ENCODE measurements around the gene HSFX3. TPM values are rescaled to one million over a fixed set of nuclear protein-coding genes. Genes with fewer than 3 reads are reported as not detected.
"Not testable (repeated sequence)": the region's sequence is repeated elsewhere in the genome, so short reads cannot be mapped to it uniquely, and the experiment has no call there.

HSFX3 gene
- total RNA-seq, 1 experiment from 2014 or later, result not detected

- H3K27me3 ChIP-seq (ENCODE audit: low read length); H3K9me3 ChIP-seq (ENCODE audit: low read length); H3K9me2 ChIP-seq (replicated peaks; ENCODE audit: low read length); H3K36me3 ChIP-seq (ENCODE audit: low read depth, low read length); ATAC-seq; H3F3A ChIP-seq (ENCODE audit: low read length, unreplicated experiment); H3K9ac ChIP-seq (ENCODE audit: low read length); H3K4me2 ChIP-seq (ENCODE audit: low read length); H3K4me3 ChIP-seq (ENCODE audit: low read length); H4K20me1 ChIP-seq (ENCODE audit: low read length); H3K4me1 ChIP-seq (ENCODE audit: insufficient read depth, low read length); H2AFZ ChIP-seq (ENCODE audit: low read length); H3K79me2 ChIP-seq (ENCODE audit: low read length); POLR2A ChIA-PET (ENCODE audit: unreplicated experiment); DNase-seq; intact Hi-C loops (cut with micrococcal nuclease); H3K27ac ChIP-seq (ENCODE audit: low read length); CTCF ChIA-PET: not testable (repeated sequence)
- BruUV-seq (replicated peaks), result TSS peak; percentile 16
These were observed 730 bp upstream of the HSFX3 start for GRCh38 chrX:149550454-149550853.

GRCh38 chrX:149547782-149548181 lies 1.9 kb downstream of the HSFX3 start:
- H4K20me1 ChIP-seq (ENCODE audit: low read length); H3K36me3 ChIP-seq (ENCODE audit: low read depth, low read length); H3K27ac ChIP-seq (ENCODE audit: low read length); H3K9me3 ChIP-seq (ENCODE audit: low read length); DNase-seq; H3K79me2 ChIP-seq (ENCODE audit: low read length); H2AFZ ChIP-seq (ENCODE audit: low read length); H3F3A ChIP-seq (ENCODE audit: low read length, unreplicated experiment); H3K27me3 ChIP-seq (ENCODE audit: low read length); H3K4me3 ChIP-seq (ENCODE audit: low read length); BruUV-seq (replicated peaks); H3K9me2 ChIP-seq (replicated peaks; ENCODE audit: low read length); intact Hi-C loops (cut with micrococcal nuclease); ATAC-seq; H3K4me1 ChIP-seq (ENCODE audit: insufficient read depth, low read length); H3K4me2 ChIP-seq (ENCODE audit: low read length); H3K9ac ChIP-seq (ENCODE audit: low read length); POLR2A ChIA-PET (ENCODE audit: unreplicated experiment); CTCF ChIA-PET: not testable (repeated sequence)

- H3K4me1 ChIP-seq (ENCODE audit: insufficient read depth, low read length); H4K20me1 ChIP-seq (ENCODE audit: low read length); H3K9me3 ChIP-seq (ENCODE audit: low read length); H2AFZ ChIP-seq (ENCODE audit: low read length); H3K4me2 ChIP-seq (ENCODE audit: low read length); ATAC-seq; H3K36me3 ChIP-seq (ENCODE audit: low read depth, low read length); intact Hi-C loops (cut with micrococcal nuclease); H3K9me2 ChIP-seq (replicated peaks; ENCODE audit: low read length); H3K4me3 ChIP-seq (ENCODE audit: low read length); DNase-seq; H3K27me3 ChIP-seq (ENCODE audit: low read length); POLR2A ChIA-PET (ENCODE audit: unreplicated experiment); H3K79me2 ChIP-seq (ENCODE audit: low read length); BruUV-seq (replicated peaks); H3K9ac ChIP-seq (ENCODE audit: low read length); H3F3A ChIP-seq (ENCODE audit: low read length, unreplicated experiment); H3K27ac ChIP-seq (ENCODE audit: low read length); CTCF ChIA-PET: not testable (repeated sequence)
These were observed 2.8 kb downstream of the HSFX3 start for GRCh38 chrX:149546962-149547361.

- BruUV-seq (replicated peaks), result not testable (repeated sequence)
These were observed 3.9 kb downstream of the HSFX3 start for GRCh38 chrX:149545545-149546543.

More at GRCh38 chrX:149545545-149546543, 3.9 kb downstream of the HSFX3 start:
- ATAC-seq; H3K27ac ChIP-seq (ENCODE audit: low read length); H3K4me2 ChIP-seq (ENCODE audit: low read length); H4K20me1 ChIP-seq (ENCODE audit: low read length); intact Hi-C loops (cut with micrococcal nuclease); H3K9ac ChIP-seq (ENCODE audit: low read length); H3K4me1 ChIP-seq (ENCODE audit: insufficient read depth, low read length); H3F3A ChIP-seq (ENCODE audit: low read length, unreplicated experiment); H3K9me2 ChIP-seq (replicated peaks; ENCODE audit: low read length); H3K27me3 ChIP-seq (ENCODE audit: low read length); POLR2A ChIA-PET (ENCODE audit: unreplicated experiment); CTCF ChIA-PET; H2AFZ ChIP-seq (ENCODE audit: low read length); H3K9me3 ChIP-seq (ENCODE audit: low read length); H3K36me3 ChIP-seq (ENCODE audit: low read depth, low read length); H3K79me2 ChIP-seq (ENCODE audit: low read length); H3K4me3 ChIP-seq (ENCODE audit: low read length): not testable (repeated sequence)
- peak; percentile 21 for DNase-seq

Measured in PC-3 (cell line).